Spleen (tissue), 11 donors: Measurements from ENCODE around the gene DOK5. TPM values are rescaled to one million over a fixed set of nuclear protein-coding genes. Genes with fewer than 3 reads are reported as not detected.

Experiments
- DNase-seq: peaks from one replicate; pipeline ENCODE4 v3.0.0-alpha.2; 2020
- H3K27ac ChIP-seq, 8 donors: fragments of 200-600 bp; sonication (generic) in 7 of 8; 1 replicate in 4 of 8; 2 replicates in 4 of 8; pipeline versions ENCODE4 v1.5.0 to v1.8.0; 2016 to 2021; ENCODE audit warnings: inconsistent platforms in 4 of 8, mild to moderate bottlenecking in 4 of 8, moderate library complexity in 1 of 8
- H3K27me3 ChIP-seq, 7 donors: fragments of 200-600 bp; sonication (generic) in 6 of 7; replicated peaks in 1 of 7; 1 replicate in 4 of 7; 2 replicates in 3 of 7; pipeline versions ENCODE4 v1.5.0 to v1.8.0; 2016 to 2021; ENCODE audit warnings: inconsistent platforms in 3 of 7, mild to moderate bottlenecking in 1 of 7
- H3K36me3 ChIP-seq, 6 donors: fragments of 200-600 bp; sonication (generic) in 5 of 6; 1 replicate in 4 of 6; 2 replicates in 2 of 6; pipeline versions ENCODE4 v1.5.0 to v1.8.0; 2016 to 2021; ENCODE audit warnings: inconsistent platforms in 2 of 6
- H3K4me1 ChIP-seq, 6 donors: fragments of 200-600 bp; sonication (generic) in 5 of 6; 1 replicate in 3 of 6; 2 replicates in 3 of 6; pipeline versions ENCODE4 v1.5.0 to v1.8.0; 2016 to 2021; ENCODE audit warnings: inconsistent platforms in 3 of 6
- H3K4me3 ChIP-seq, 8 donors: fragments of 200-600 bp; sonication (generic) in 7 of 8; 1 replicate in 4 of 8; 2 replicates in 4 of 8; pipeline versions ENCODE4 v1.5.0 to v1.8.0; 2016 to 2021; ENCODE audit warnings: inconsistent platforms in 4 of 8, mild to moderate bottlenecking in 4 of 8, moderate library complexity in 2 of 8
- H3K9me3 ChIP-seq, 8 donors: fragments of 200-600 bp; sonication (generic) in 7 of 8; 1 replicate in 4 of 8; 2 replicates in 4 of 8; pipeline versions ENCODE4 v1.5.0 to v1.8.0; 2016 to 2021; ENCODE audit warnings: inconsistent platforms in 4 of 8
- POLR2A ChIP-seq, 3 donors: fragments of 450-650 bp; IDR thresholded peaks; one replicate each; pipeline ENCODE4 v1.5.1; 2017; ENCODE audit warnings: antibody characterized with exemption in 3 of 3, mild to moderate bottlenecking in 1 of 3
- POLR2AphosphoS5 ChIP-seq, 3 donors: sonication (generic); formaldehyde crosslinking; IDR thresholded peaks; one replicate each; pipeline ENCODE4 v1.5.1; 2017; ENCODE audit warnings: antibody characterized with exemption in 3 of 3
- WGBS, 5 donors: extraction: QIAGEN DNeasy Blood & Tissue Kit in 3 of 5; methylation state at CpG; one replicate each; pipeline versions ENCODE4 v1.1.5 to v1.1.7; 2013 to 2018; 5-methylcytosine and 5-hydroxymethylcytosine counted together
- intact Hi-C: fragments of 100-400 bp; cut with DNase I; formaldehyde crosslinking; loops from one replicate; pipeline ENCODE4 v1.15.0; 2023; ENCODE audit warnings: low total_unique reads
- polyA plus RNA-seq, 3 donors: library from polyadenylated mRNA; stranded (reverse); fragments of 200-250 nt; gene quantifications; one replicate each; pipeline ENCODE4 v1.2.1, GENCODE V29; 2013
- total RNA-seq, 7 donors: library from RNA; depleted of rRNA in 3 of 7; stranded (reverse); fragments of >200 nt in 3 of 7; fragmentation: NEBNext Ultra II Directional in 4 of 7; extraction: Animal tissue kit (Norgen Biotek cat#: 25700) in 4 of 7; gene quantifications; one replicate each; pipeline versions ENCODE4 v1.1.0 to v1.2.1, GENCODE V29; 2016 to 2021
- TF ChIP-seq, protein P1 (sequence below), 11 experiments: fragments of 200-600 bp in 7 of 11; fragments of 450-650 bp in 4 of 11; sonication (generic) in 4 of 11; IDR thresholded peaks in 8 of 11; conservative IDR thresholded peaks in 3 of 11; 1 replicate in 7 of 11; 2 replicates in 4 of 11; pipeline versions ENCODE4 v1.4.0 to v1.8.0; 2016 to 2021; ENCODE audit warnings: antibody characterized with exemption in 11 of 11, inconsistent platforms in 4 of 11, mild to moderate bottlenecking in 1 of 11
- donor health status: healthy with polysubstance abuse.
- donor health status: DM: no; HTN: no; CAD: no; lungs with moderate emphysema.
- donor health status: DM: no; HTN: no; CAD: no.
- donor health status: Bipolar disorder and iron deficiency.
- donor health status: healthy.
- donor health status: DM: no; HTN: no; CAD: no.
- donor health status: DM: yes; HTN: yes; CAD: no.

Gene DOK5
- total and polyA plus RNA-seq, 10 donors: 0.17 to 0.73 (median 0.53) TPM; not detected in 3

DNA sequence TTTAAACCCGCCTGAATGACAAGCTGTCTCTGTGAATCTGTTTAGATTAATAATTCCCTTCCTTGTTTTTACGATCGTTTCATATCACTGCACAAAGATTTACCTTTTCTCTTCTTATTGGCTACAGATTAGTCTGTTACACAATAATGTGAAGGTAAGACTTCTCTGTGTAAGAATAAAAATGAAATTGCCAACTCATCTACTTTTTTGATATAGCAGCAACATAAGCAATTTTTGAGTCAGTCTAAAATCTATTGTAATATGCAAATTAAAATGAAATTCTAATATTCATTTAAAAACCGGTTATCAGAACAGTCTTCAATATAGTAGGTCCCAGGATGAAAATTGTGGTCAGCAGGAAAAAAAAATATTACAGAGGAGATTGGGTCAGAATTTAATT is 155.2 kb downstream of the DOK5 start:
- 72 to 91% (median 87%) methylated on average over 4 of the region's 4 CpGs for whole genome bisulfite sequencing, 5 donors
- no peaks in the 10 kb centered on the region for H3K27me3 ChIP-seq
- DNase-seq: no peak

DNA sequence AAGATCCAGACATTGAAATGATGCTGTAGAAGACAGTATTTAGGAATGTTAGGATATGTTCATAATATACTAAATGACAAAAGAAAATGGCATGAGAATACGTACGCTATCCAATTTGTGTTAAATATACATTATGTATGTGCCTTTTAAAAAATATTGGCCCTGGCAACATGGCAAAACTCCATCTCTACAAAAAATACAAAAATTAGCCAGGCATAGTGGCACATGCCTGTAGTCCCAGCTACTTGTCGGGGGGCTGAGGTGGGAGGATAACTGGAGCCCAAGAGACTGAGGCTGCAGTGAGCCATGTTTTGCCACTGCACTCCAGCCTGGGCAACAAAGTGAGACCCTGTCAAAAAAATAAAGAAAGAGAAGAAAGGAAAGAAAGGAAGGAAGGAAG is 155.7 kb downstream of the DOK5 start:
- H3K27me3 ChIP-seq: no peaks in the 10 kb centered on the region
- DNase-seq: no peak
- 89 to 98% (median 94%) methylated on average over 3 of the region's 3 CpGs for WGBS, 5 donors
- no peaks in the 10 kb centered on the region for H3K9me3 ChIP-seq
- TF ChIP-seq POLR2AphosphoS5 (IDR thresholded peaks at IDR 0.05) (no peak), POLR2A (IDR thresholded peaks at IDR 0.05) (no peak)
- TF ChIP-seq, protein P1, sequence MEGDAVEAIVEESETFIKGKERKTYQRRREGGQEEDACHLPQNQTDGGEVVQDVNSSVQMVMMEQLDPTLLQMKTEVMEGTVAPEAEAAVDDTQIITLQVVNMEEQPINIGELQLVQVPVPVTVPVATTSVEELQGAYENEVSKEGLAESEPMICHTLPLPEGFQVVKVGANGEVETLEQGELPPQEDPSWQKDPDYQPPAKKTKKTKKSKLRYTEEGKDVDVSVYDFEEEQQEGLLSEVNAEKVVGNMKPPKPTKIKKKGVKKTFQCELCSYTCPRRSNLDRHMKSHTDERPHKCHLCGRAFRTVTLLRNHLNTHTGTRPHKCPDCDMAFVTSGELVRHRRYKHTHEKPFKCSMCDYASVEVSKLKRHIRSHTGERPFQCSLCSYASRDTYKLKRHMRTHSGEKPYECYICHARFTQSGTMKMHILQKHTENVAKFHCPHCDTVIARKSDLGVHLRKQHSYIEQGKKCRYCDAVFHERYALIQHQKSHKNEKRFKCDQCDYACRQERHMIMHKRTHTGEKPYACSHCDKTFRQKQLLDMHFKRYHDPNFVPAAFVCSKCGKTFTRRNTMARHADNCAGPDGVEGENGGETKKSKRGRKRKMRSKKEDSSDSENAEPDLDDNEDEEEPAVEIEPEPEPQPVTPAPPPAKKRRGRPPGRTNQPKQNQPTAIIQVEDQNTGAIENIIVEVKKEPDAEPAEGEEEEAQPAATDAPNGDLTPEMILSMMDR (IDR thresholded peaks at IDR 0.05 in 8 of 11, conservative IDR thresholded peaks at IDR 0.05 in 3 of 11): no peak
- no peaks in the 10 kb centered on the region for H3K36me3 ChIP-seq
- H3K4me3 ChIP-seq: no peak overlapping the region
- peaks cover 0 to 9% (median 3%) of the 10 kb centered on the region in 6 donors for H3K4me1 ChIP-seq
- H3K27ac ChIP-seq: no peak overlapping the region
- intact Hi-C loops: no loop called here

More for the DNA sequence above, 155.2 kb downstream of the DOK5 start:
- Histone ChIP-seq H3K36me3 (no peaks in the 10 kb centered on the region), H3K27ac (no peak overlapping the region), H3K9me3 (no peaks in the 10 kb centered on the region), H3K4me3 (no peak overlapping the region), H3K4me1 (peaks cover 0 to 9% (median 3%) of the 10 kb centered on the region in 6 donors)
- intact Hi-C loops: no loop called here
- TF ChIP-seq POLR2AphosphoS5 (IDR thresholded peaks at IDR 0.05) (no peak), POLR2A (IDR thresholded peaks at IDR 0.05) (no peak)
- TF ChIP-seq, protein P1 (IDR thresholded peaks at IDR 0.05 in 8 of 11, conservative IDR thresholded peaks at IDR 0.05 in 3 of 11): no peak

DNA sequence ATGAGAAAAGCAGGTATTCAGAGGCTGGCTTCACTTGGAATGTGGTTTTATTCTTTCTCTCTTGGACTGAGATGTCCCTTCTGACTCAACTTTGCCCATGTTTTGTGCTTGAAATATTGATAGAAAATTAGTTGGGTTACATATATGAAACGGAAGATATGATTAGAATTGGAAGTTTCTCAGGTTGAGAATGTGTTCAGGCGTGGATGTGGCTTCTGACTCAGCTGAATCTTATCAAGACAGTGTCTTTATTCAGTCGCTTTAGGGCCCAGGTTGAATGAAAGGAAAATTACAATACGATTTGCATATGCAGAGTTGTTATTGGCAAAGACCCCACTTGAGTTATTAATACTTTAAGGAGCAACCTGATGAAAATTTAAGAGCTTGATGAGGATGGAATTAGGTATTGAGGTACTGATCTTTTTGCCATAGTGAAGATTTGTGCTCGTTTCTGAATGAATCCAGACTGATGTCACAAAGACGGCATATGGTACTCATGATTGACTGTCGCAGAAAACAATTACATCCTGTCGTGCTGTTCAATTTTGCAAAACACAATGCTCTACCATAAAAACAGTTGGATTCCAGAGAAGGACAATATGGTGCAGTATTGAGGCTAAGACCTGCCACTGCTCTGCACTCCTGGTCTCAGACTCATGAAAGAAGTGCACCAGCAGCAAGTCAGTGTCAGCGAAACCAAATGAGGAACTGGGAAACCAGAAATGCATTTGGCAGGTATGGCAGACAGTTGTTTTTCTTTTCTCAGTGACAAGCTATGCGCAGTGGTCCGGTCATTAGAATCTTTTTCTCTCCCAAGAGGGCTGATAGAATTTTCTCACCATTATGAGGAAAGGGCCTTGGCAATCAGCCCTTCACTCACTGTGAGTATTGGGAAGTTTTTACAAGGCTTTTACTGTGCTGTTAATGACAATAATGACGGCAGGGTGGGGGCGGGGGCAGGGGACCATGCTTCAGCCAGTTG is 158.3 kb downstream of the DOK5 start:
- Histone ChIP-seq H3K36me3 (no peaks in the 10 kb centered on the region), H3K4me3 (no peak overlapping the region), H3K27me3 (no peaks in the 10 kb centered on the region), H3K9me3 (no peaks in the 10 kb centered on the region), H3K4me1 (peaks cover 0 to 9% (median 3%) of the 10 kb centered on the region in 6 donors), H3K27ac (no peak overlapping the region)
- 59 to 66% (median 62%) methylated on average over 13 of the region's 13 CpGs for WGBS, 5 donors
- no peak for TF ChIP-seq POLR2AphosphoS5 (IDR thresholded peaks at IDR 0.05)
- intact Hi-C loops: no loop called here
- DNase-seq: no peak

DNA sequence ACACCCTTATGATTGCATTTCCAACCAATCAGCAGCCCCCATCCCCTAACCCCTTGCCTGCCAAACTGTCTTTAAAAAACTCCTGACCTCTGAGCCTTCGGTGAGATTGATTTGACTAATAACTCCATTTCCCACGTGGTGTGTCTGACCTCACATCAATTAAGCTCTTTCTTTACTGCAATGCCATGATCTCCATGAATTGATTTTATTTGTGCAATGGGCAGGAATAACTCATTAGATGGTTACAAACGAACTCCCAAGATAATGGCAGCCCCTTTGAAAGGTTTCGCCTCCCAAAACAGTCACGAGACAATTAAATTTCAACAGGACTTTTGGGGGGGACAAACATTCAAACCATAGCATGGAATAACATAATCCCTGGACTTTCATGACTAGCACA is 161.2 kb downstream of the DOK5 start:
- no peak for DNase-seq
- 79 to 84% (median 80%) methylated on average over 5 of the region's 5 CpGs for WGBS, 5 donors
- no peak overlapping the region for H3K4me3 ChIP-seq
- H3K27me3 ChIP-seq: peaks cover 0 to 6% (median 0%) of the 10 kb centered on the region in 7 donors
- no peaks in the 10 kb centered on the region for H3K9me3 ChIP-seq
- intact Hi-C loops: no loop called here
- no peak overlapping the region for H3K27ac ChIP-seq
- no peaks in the 10 kb centered on the region for H3K36me3 ChIP-seq
- TF ChIP-seq, protein P1 (IDR thresholded peaks at IDR 0.05 in 8 of 11, conservative IDR thresholded peaks at IDR 0.05 in 3 of 11): no peak
- TF ChIP-seq POLR2AphosphoS5 (IDR thresholded peaks at IDR 0.05): no peak
- no peak for TF ChIP-seq POLR2A (IDR thresholded peaks at IDR 0.05)
- H3K4me1 ChIP-seq: peaks cover 0 to 9% (median 3%) of the 10 kb centered on the region in 6 donors
